ENCODE results near the gene CEACAM4.

DNA sequence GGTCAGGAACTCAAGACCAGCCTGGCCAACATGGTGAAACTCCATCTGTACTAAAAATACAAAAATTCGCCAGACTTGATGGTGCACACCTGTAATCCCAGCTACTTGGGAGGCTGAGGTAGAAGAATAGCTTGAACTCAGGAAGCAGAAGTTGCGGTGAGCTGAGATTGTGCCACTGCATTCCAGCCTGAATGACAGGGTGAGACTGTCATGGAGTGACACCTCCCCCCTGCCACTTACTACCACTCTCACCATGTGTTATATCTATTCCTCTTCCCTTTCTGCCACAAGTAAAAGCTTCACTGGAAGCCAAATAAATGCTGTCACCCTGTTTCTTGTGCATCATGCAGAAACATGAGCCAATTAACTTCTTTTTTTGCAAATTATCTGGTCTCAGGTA lies 10.6 kb upstream of the CEACAM4 start:
- TF ChIP-seq POLR2A (IDR thresholded peaks at IDR 0.05; ENCODE audit: low read depth): no peak
- TF ChIP-seq, protein P1, sequence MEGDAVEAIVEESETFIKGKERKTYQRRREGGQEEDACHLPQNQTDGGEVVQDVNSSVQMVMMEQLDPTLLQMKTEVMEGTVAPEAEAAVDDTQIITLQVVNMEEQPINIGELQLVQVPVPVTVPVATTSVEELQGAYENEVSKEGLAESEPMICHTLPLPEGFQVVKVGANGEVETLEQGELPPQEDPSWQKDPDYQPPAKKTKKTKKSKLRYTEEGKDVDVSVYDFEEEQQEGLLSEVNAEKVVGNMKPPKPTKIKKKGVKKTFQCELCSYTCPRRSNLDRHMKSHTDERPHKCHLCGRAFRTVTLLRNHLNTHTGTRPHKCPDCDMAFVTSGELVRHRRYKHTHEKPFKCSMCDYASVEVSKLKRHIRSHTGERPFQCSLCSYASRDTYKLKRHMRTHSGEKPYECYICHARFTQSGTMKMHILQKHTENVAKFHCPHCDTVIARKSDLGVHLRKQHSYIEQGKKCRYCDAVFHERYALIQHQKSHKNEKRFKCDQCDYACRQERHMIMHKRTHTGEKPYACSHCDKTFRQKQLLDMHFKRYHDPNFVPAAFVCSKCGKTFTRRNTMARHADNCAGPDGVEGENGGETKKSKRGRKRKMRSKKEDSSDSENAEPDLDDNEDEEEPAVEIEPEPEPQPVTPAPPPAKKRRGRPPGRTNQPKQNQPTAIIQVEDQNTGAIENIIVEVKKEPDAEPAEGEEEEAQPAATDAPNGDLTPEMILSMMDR (IDR thresholded peaks at IDR 0.05): no peak

Data from esophagus muscularis mucosa (tissue), 3 donors.